Lower leg skin (tissue), 3 donors: Measurements from ENCODE around the gene PLXNC1.

Experiments
- POLR2A ChIP-seq, 2 donors: fragments of 450-650 bp; IDR thresholded peaks; one replicate each; pipeline ENCODE4 v1.6.1; 2016 to 2017; ENCODE audit warnings: antibody characterized with exemption in 2 of 2, mild to moderate bottlenecking in 1 of 2, moderate library complexity in 1 of 2
- TF ChIP-seq, protein P1 (sequence below), 3 donors: fragments of 450-650 bp; IDR thresholded peaks; one replicate each; pipeline ENCODE4 v1.5.1; 2016; ENCODE audit warnings: antibody characterized with exemption in 3 of 3, mild to moderate bottlenecking in 3 of 3, moderate library complexity in 2 of 3

- TF ChIP-seq, protein P1, sequence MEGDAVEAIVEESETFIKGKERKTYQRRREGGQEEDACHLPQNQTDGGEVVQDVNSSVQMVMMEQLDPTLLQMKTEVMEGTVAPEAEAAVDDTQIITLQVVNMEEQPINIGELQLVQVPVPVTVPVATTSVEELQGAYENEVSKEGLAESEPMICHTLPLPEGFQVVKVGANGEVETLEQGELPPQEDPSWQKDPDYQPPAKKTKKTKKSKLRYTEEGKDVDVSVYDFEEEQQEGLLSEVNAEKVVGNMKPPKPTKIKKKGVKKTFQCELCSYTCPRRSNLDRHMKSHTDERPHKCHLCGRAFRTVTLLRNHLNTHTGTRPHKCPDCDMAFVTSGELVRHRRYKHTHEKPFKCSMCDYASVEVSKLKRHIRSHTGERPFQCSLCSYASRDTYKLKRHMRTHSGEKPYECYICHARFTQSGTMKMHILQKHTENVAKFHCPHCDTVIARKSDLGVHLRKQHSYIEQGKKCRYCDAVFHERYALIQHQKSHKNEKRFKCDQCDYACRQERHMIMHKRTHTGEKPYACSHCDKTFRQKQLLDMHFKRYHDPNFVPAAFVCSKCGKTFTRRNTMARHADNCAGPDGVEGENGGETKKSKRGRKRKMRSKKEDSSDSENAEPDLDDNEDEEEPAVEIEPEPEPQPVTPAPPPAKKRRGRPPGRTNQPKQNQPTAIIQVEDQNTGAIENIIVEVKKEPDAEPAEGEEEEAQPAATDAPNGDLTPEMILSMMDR (IDR thresholded peaks at IDR 0.05), result no peak
- TF ChIP-seq POLR2A (IDR thresholded peaks at IDR 0.05), result no peak
These were observed 148.8 kb downstream of the PLXNC1 start for GRCh38 chr12:94297096-94297699.
